T-cell (primary cell): ENCODE data around the gene CD3G. TPM values are rescaled to one million over a fixed set of nuclear protein-coding genes. Genes with fewer than 3 reads are reported as not detected.

Experiments used
- ATAC-seq, 4 experiments: fragments of 200-7000 bp in 3 of 4; fragments of 150-1000 bp in 1 of 4; cut with Tn5 transposase; replicated peaks in 1 of 4; 1 replicate in 3 of 4; 2 replicates in 1 of 4; pipeline ENCODE4 v1.10.0; 2021; ENCODE audit warnings: moderate library complexity in 3 of 4, mild to moderate bottlenecking in 2 of 4, moderate number of reproducible peaks in 1 of 4
- CTCF ChIA-PET, 2 donors: fragments of 300-600 bp; sonication (Branson Sonifier 250); formaldehyde crosslinking; loops; one replicate each; lab custom pipeline; 2022; ENCODE audit warnings: antibody characterized with exemption in 2 of 2; lab: Charles Lee
- POLR2A ChIA-PET, 2 donors: fragments of 300-600 bp; sonication (Branson Sonifier 250); formaldehyde crosslinking; loops; one replicate each; lab custom pipeline; 2022; ENCODE audit warnings: antibody characterized with exemption in 2 of 2; lab: Charles Lee
- DNase-seq, 35 experiments: peaks; one replicate each; pipeline versions ENCODE4 v3.0.0 to v3.0.0-alpha.2; 2013 to 2023
- H3K27ac ChIP-seq: one replicate; pipeline ENCODE4 v1.5.1; 2013; ENCODE audit warnings: low read length
- H3K27me3 ChIP-seq, 2 experiments: replicated peaks in 1 of 2; 1 replicate in 1 of 2; 2 replicates in 1 of 2; pipeline versions ENCODE4 v1.6.1 to v1.7.0; 2013; ENCODE audit warnings: low read length in 1 of 2, mixed read lengths in 1 of 2; ENCODE audit not compliant: control insufficient read depth in 2 of 2, insufficient read depth in 2 of 2; ENCODE audit errors: extremely low read depth in 1 of 2
- H3K36me3 ChIP-seq, 2 donors: 1 replicate in 1 of 2; 2 replicates in 1 of 2; pipeline versions ENCODE4 v1.6.1 to v1.7.0; 2013; ENCODE audit warnings: low read length in 1 of 2; ENCODE audit not compliant: control insufficient read depth in 2 of 2, insufficient read depth in 1 of 2; ENCODE audit errors: extremely low read depth in 1 of 2
- H3K4me1 ChIP-seq, 2 experiments: 1 replicate in 1 of 2; 2 replicates in 1 of 2; pipeline versions ENCODE4 v1.6.1 to v1.7.0; 2013; ENCODE audit warnings: low read length in 2 of 2, mixed read lengths in 1 of 2; ENCODE audit not compliant: insufficient read depth in 2 of 2, control insufficient read depth in 1 of 2; ENCODE audit errors: extremely low read depth in 1 of 2
- H3K4me3 ChIP-seq, 2 donors: 1 replicate in 1 of 2; 2 replicates in 1 of 2; pipeline versions ENCODE4 v1.5.1 to v1.7.0; 2013; ENCODE audit warnings: mild to moderate bottlenecking in 2 of 2, low read length in 1 of 2, moderate library complexity in 1 of 2; ENCODE audit not compliant: control insufficient read depth in 1 of 2; ENCODE audit errors: extremely low read depth in 1 of 2
- H3K9me3 ChIP-seq: 2 replicates; pipeline ENCODE4 v1.7.0; 2013
- H3K27ac Mint-ChIP-seq, 2 donors: one replicate each; pipeline ENCODE4 v1.8.0; 2020 to 2021; ENCODE audit warnings: mild to moderate bottlenecking in 2 of 2, mixed read lengths in 2 of 2
- H3K27me3 Mint-ChIP-seq, 2 donors: one replicate each; pipeline ENCODE4 v1.8.0; 2021 to 2022; ENCODE audit warnings: mixed read lengths in 2 of 2
- H3K36me3 Mint-ChIP-seq: one replicate; pipeline ENCODE4 v1.8.0; 2021; ENCODE audit warnings: mixed read lengths
- H3K4me1 Mint-ChIP-seq, 3 donors: one replicate each; pipeline ENCODE4 v1.8.0; 2020 to 2022; ENCODE audit warnings: mixed read lengths in 3 of 3, mild to moderate bottlenecking in 1 of 3
- H3K4me3 Mint-ChIP-seq, 3 donors: one replicate each; pipeline ENCODE4 v1.8.0; 2020 to 2022; ENCODE audit warnings: mild to moderate bottlenecking in 3 of 3, mixed read lengths in 3 of 3, moderate library complexity in 3 of 3
- H3K9me3 Mint-ChIP-seq, 3 donors: one replicate each; pipeline ENCODE4 v1.8.0; 2020 to 2022; ENCODE audit warnings: mixed read lengths in 3 of 3
- WGBS: methylation state at CpG from one replicate; pipeline ENCODE4 v1.1.5; 2013; ENCODE audit warnings: missing lambda C conversion rate; ENCODE audit not compliant: insufficient coverage; 5-methylcytosine and 5-hydroxymethylcytosine counted together
- total RNA-seq, 35 experiments: library from RNA in 6 of 35; stranded (reverse) in 6 of 35; fragments of 120-200 nt in 1 of 35; gene quantifications; one replicate each; pipeline versions ENCODE4 v1.2.1 to v1.2.4 and lab custom pipeline; 2013 to 2026

Gene CD3G
- total RNA-seq, 5 donors from 2014 or later (not counting 1 experiment from before 2014, with no cell fraction given): 170 to 215 (median 189) TPM

- Mint-ChIP-seq H3K4me3 (no peak overlapping the region), H3K4me1 (peaks cover 18 to 40% (median 39%) of the 10 kb centered on the region in 3 donors), H3K9me3 (no peaks in the 10 kb centered on the region), H3K27ac (peak overlapping the region; percentile 40 to 70), H3K36me3 (peaks cover 27% of the 10 kb centered on the region), H3K27me3 (no peaks in the 10 kb centered on the region)
- Histone ChIP-seq H3K36me3 (peaks cover 0 to 5% of the 10 kb centered on the region in 2 donors), H3K4me3 (no peak overlapping the region), H3K27ac (no peak overlapping the region), H3K27me3 (no peaks in the 10 kb centered on the region), H3K9me3 (no peaks in the 10 kb centered on the region), H3K4me1 (peaks cover 8 to 16% of the 10 kb centered on the region in 2 experiments)
- ATAC-seq (no peak), DNase-seq (no peak)
- ChIA-PET POLR2A (no interaction called here), CTCF (interaction anchor here in 1 of 2 donors (0.8 kb wide), 1 partner anchor 130 kb away, joined by 3 read pairs; no protein-coding TSS in a partner anchor)
Observed at GRCh38 chr11:118328745-118329144, 15.4 kb upstream of the CD3G start.

GRCh38 chr11:118334745-118335144 is 9.4 kb upstream of the CD3G start:
- Histone ChIP-seq H3K4me1 (peaks cover 32 to 58% of the 10 kb centered on the region in 2 experiments), H3K27me3 (no peaks in the 10 kb centered on the region), H3K9me3 (no peaks in the 10 kb centered on the region), H3K27ac (peak overlapping the region; percentile 97), H3K36me3 (peaks cover under 1 to 38% of the 10 kb centered on the region in 2 donors), H3K4me3 (no peak overlapping the region)
- peaks cover 19% of the 10 kb centered on the region for H3K36me3 Mint-ChIP-seq
- ChIA-PET CTCF (interaction anchor here in 1 of 2 donors (0.6 to 1.2 kb wide), 3 partner anchors 29 to 514 kb away, joined by 3 to 4 read pairs (median 4); no protein-coding TSS in a partner anchor), POLR2A (interaction anchor here in 1 of 2 donors (0.7 to 1.0 kb wide), 3 partner anchors 26 to 578 kb away, joined by 3 to 4 read pairs (median 3); no protein-coding TSS in a partner anchor)
- H3K4me3 Mint-ChIP-seq: peak overlapping the region; percentile 15 to 46 (median 25)
- ATAC-seq (peak; percentile 11 to 37 (median 28)), DNase-seq (peak in 1 of 35 experiments; percentile 53)
- WGBS: no CpG with 5 or more reads among the region's 1 CpG
- H3K27me3 Mint-ChIP-seq: no peaks in the 10 kb centered on the region
- H3K9me3 Mint-ChIP-seq: no peaks in the 10 kb centered on the region
- H3K27ac Mint-ChIP-seq: peak overlapping the region; percentile 90 to 91
- peaks cover 52 to 58% (median 52%) of the 10 kb centered on the region in 3 donors for H3K4me1 Mint-ChIP-seq

DNA sequence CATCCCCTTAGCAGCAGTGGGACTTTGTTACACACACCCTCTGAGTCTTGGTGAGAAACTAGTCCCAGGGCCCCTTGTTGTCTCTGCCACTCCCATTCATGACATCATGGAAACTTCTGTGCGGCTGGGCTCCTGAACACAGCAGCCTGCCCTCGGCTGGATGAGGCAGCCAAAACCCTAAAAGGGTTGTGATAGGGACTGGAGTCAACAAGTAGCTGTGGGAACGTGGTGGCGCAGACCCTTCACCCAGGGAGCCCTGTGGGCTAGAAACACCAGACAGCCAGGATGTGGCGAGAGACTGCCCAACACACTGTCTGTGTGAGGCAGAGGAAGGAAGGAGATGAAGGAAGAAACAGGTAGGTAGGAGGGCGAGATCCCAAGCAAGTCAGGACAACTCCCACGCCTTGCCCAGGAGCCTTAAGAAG is 5.5 kb upstream of the CD3G start:
- Histone ChIP-seq H3K4me1 (peaks cover 40 to 70% of the 10 kb centered on the region in 2 experiments), H3K27ac (peak overlapping the region; percentile 97), H3K36me3 (peaks cover 7 to 43% of the 10 kb centered on the region in 2 donors), H3K9me3 (no peaks in the 10 kb centered on the region), H3K4me3 (peak overlapping the region; percentile 73 to 88), H3K27me3 (no peaks in the 10 kb centered on the region)
- Mint-ChIP-seq H3K9me3 (no peaks in the 10 kb centered on the region), H3K36me3 (peaks cover 35% of the 10 kb centered on the region), H3K4me3 (peak overlapping the region; percentile 85 to 91 (median 87)), H3K27me3 (no peaks in the 10 kb centered on the region), H3K27ac (peak overlapping the region; percentile 98 to 100), H3K4me1 (peaks cover 64 to 82% (median 65%) of the 10 kb centered on the region in 3 donors)
- ATAC-seq (peak; percentile 61 to 77 (median 66)), DNase-seq (peak; percentile 62 to 95 (median 83))
- CTCF ChIA-PET: interaction anchor here (0.6 to 2.4 kb wide), 5 partner anchors 12 to 87 kb away, joined by 3 to 5 read pairs (median 4); partner anchors contain the start of genes CD3E (in 1 of the 2) and MPZL3 (in 1 of the 2)
- POLR2A ChIA-PET: interaction anchor here (0.5 to 1.2 kb wide), 6 partner anchors 27 to 87 kb away, joined by 3 read pairs; partner anchors contain the start of gene MPZL3 (in 1 of the 2)
- 3% methylated on average over 5 of the region's 7 CpGs for WGBS

GRCh38 chr11:118339281-118339961 is 4.7 kb upstream of the CD3G start:
- H3K27ac Mint-ChIP-seq: peak overlapping the region; percentile 98 to 100
- peaks cover 35% of the 10 kb centered on the region for H3K36me3 Mint-ChIP-seq
- Histone ChIP-seq H3K27me3 (no peaks in the 10 kb centered on the region), H3K4me1 (peaks cover 35 to 73% of the 10 kb centered on the region in 2 experiments), H3K9me3 (no peaks in the 10 kb centered on the region), H3K4me3 (peak overlapping the region; percentile 73 to 88), H3K27ac (peak overlapping the region; percentile 97), H3K36me3 (peaks cover 7 to 41% of the 10 kb centered on the region in 2 donors)
- DNase-seq (peak in 3 of 35 experiments; percentile 24 to 55 (median 33)), ATAC-seq (peak in 3 of 4 experiments; percentile 5 to 12 (median 8))
- H3K4me1 Mint-ChIP-seq: peaks cover 64 to 82% (median 65%) of the 10 kb centered on the region in 3 donors
- CTCF ChIA-PET: interaction anchor here (0.6 to 2.4 kb wide), 5 partner anchors 13 to 87 kb away, joined by 3 to 5 read pairs (median 4); partner anchors contain the start of genes CD3E (in 1 of the 2) and MPZL3 (in 1 of the 2)
- POLR2A ChIA-PET: interaction anchor here (0.5 to 1.2 kb wide), 8 partner anchors 28 to 88 kb away, joined by 3 to 4 read pairs (median 3); partner anchors contain the start of gene MPZL3 (in 1 of the 2)
- 0% methylated on average over 3 of the region's 5 CpGs for WGBS
- H3K27me3 Mint-ChIP-seq: no peaks in the 10 kb centered on the region
- no peaks in the 10 kb centered on the region for H3K9me3 Mint-ChIP-seq
- H3K4me3 Mint-ChIP-seq: peak overlapping the region; percentile 85 to 91 (median 87)

- no peaks in the 10 kb centered on the region for H3K27me3 Mint-ChIP-seq
- Histone ChIP-seq H3K27ac (peak overlapping the region; percentile 97), H3K27me3 (no peaks in the 10 kb centered on the region), H3K36me3 (peaks cover 7 to 41% of the 10 kb centered on the region in 2 donors), H3K4me1 (peaks cover 26 to 68% of the 10 kb centered on the region in 2 experiments), H3K4me3 (peak overlapping the region; percentile 73 to 88), H3K9me3 (no peaks in the 10 kb centered on the region)
- WGBS: no CpG with 5 or more reads among the region's 3 CpGs
- peak overlapping the region; percentile 98 to 100 for H3K27ac Mint-ChIP-seq
- peaks cover 37% of the 10 kb centered on the region for H3K36me3 Mint-ChIP-seq
- ChIA-PET CTCF (interaction anchor here (0.5 to 2.4 kb wide), 3 partner anchors 35 to 48 kb away, joined by 3 to 5 read pairs (median 4); no protein-coding TSS in a partner anchor), POLR2A (interaction anchor here in 1 of 2 donors (0.5 to 1.0 kb wide), 3 partner anchors 14 to 142 kb away, joined by 3 to 8 read pairs (median 3); partner anchors contain the start of gene CD3E)
- H3K9me3 Mint-ChIP-seq: no peaks in the 10 kb centered on the region
- H3K4me3 Mint-ChIP-seq: peak overlapping the region; percentile 85 to 91 (median 87)
- peaks cover 61 to 82% (median 64%) of the 10 kb centered on the region in 3 donors for H3K4me1 Mint-ChIP-seq
- peak in 1 of 35 experiments; percentile 52 for DNase-seq
- ATAC-seq: no peak
Observed at GRCh38 chr11:118340449-118340848, 3.7 kb upstream of the CD3G start.
